ENCODE measurements around the gene CINP.

DNA sequence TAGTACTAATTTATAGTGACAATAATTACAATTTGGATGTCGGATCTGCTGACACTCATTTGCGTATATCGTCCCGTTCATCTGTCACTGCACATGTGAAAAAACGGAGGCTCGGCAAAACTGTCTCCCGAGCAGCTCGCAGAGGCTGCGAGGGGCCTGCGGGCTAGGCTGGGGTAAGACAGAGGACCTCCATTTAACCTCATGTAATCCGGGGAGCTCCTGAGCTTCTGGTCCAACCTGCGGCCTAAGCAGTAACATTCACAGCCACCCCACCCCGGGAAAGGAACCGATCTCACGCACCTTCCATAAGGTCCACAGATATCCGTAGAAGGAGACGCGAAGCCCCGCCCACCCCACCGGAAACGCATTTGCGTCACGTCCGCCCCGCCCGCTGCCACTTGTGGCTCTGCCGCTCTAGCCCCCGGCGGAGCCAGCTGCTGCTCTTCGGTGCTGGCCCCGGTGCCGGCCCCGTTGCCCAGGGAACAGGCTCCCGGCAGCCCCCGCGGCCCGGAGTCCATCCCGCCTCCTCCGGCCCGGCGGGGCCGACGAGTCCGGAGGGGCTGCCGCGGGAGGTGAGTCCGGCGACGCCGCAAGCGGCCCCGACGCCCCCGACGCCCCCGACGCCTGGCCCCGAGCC lies at the start of gene CINP, which contains the start of gene TECPR2:
- TF ChIP-seq, protein P1, sequence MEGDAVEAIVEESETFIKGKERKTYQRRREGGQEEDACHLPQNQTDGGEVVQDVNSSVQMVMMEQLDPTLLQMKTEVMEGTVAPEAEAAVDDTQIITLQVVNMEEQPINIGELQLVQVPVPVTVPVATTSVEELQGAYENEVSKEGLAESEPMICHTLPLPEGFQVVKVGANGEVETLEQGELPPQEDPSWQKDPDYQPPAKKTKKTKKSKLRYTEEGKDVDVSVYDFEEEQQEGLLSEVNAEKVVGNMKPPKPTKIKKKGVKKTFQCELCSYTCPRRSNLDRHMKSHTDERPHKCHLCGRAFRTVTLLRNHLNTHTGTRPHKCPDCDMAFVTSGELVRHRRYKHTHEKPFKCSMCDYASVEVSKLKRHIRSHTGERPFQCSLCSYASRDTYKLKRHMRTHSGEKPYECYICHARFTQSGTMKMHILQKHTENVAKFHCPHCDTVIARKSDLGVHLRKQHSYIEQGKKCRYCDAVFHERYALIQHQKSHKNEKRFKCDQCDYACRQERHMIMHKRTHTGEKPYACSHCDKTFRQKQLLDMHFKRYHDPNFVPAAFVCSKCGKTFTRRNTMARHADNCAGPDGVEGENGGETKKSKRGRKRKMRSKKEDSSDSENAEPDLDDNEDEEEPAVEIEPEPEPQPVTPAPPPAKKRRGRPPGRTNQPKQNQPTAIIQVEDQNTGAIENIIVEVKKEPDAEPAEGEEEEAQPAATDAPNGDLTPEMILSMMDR (IDR thresholded peaks at IDR 0.05 in 4 of 5, conservative IDR thresholded peaks at IDR 0.05 in 1 of 5) = no peak
- peak; percentile 90 to 94 for TF ChIP-seq POLR2A (IDR thresholded peaks at IDR 0.05)
